A549 (cell line): ENCODE measurements around the gene SOD2. TPM values are rescaled to one million over a fixed set of nuclear protein-coding genes. Genes with fewer than 3 reads are reported as not detected.
A peak's percentile ranks its signal among the peaks of the same experiment; 100 is the strongest.

ENCODE experiments used
- ATAC-seq, 2 experiments: fragments of 200-7000 bp in 1 of 2; fragments of >200 bp in 1 of 2; cut with Nextera tagmentation in 1 of 2; cut with Tn5 transposase in 1 of 2; 3 replicates each; pipeline versions ENCODE4 v1.8.0 to v1.9.1; 2018 to 2020; ENCODE audit warnings: mild to moderate bottlenecking in 1 of 2, moderate library complexity in 1 of 2
- CTCF ChIA-PET: fragments of 300-600 bp; sonication (Branson Sonifier 250); formaldehyde crosslinking; extraction: SDS; loops from one replicate; lab custom pipeline; 2021; ENCODE audit warnings: antibody characterized with exemption, inconsistent platforms; lab: Yijun Ruan, JAX
- POLR2A ChIA-PET: fragments of 350-600 bp; formaldehyde crosslinking; extraction: SDS; loops from one replicate; lab custom pipeline; 2021; ENCODE audit warnings: antibody characterized with exemption, inconsistent platforms; lab: Yijun Ruan, JAX
- DNase-seq, 2 experiments: peaks; one replicate each; pipeline versions ENCODE4 v3.0.0 to v3.0.0-alpha.2; 2011 to 2016; ENCODE audit warnings: low read depth in 1 of 2, low spot score in 1 of 2
- FAIRE-seq: peaks from 2 replicates; lab custom pipeline; 2011; peaks lifted over from hg19 to GRCh38; lab: Jason Lieb, UNC
- H3K27ac ChIP-seq, 2 experiments: fragments of >200 bp; sonication (Bioruptor Twin); formaldehyde crosslinking; 3 replicates each; pipeline ENCODE4 v1.5.1; 2016 to 2017
- H3K4me1 ChIP-seq: fragments of >200 bp; sonication (Bioruptor Twin); formaldehyde crosslinking; 3 replicates; pipeline ENCODE4 v1.6.1; 2016
- H3K4me2 ChIP-seq: fragments of >200 bp; sonication (Bioruptor Twin); formaldehyde crosslinking; 3 replicates; pipeline ENCODE4 v1.6.1; 2016
- H3K4me3 ChIP-seq: fragments of >200 bp; sonication (Bioruptor Twin); formaldehyde crosslinking; 3 replicates; pipeline ENCODE4 v1.5.1; 2016
- H3K9me3 ChIP-seq: fragments of >200 bp; sonication (Bioruptor Twin); formaldehyde crosslinking; 3 replicates; pipeline ENCODE4 v1.6.1; 2016
- BHLHE40 ChIP-seq: IDR thresholded peaks from 2 replicates; pipeline ENCODE4 v1.6.1; 2012; ENCODE audit warnings: low read depth, low read length, inconsistent platforms
- CBX2 ChIP-seq: fragments of 200-600 bp; sonication (generic); IDR thresholded peaks from 2 replicates; pipeline ENCODE4 v1.6.1; 2016; ENCODE audit warnings: low read depth, mild to moderate bottlenecking, borderline replicate concordance
- CHD4 ChIP-seq: fragments of 200-600 bp; sonication (generic); IDR thresholded peaks from 2 replicates; pipeline ENCODE4 v1.6.1; 2016; ENCODE audit warnings: antibody characterized with exemption, mild to moderate bottlenecking, borderline replicate concordance
- EP300 ChIP-seq, 2 experiments: fragments of >200 bp; sonication (Bioruptor Twin); formaldehyde crosslinking; IDR thresholded peaks; 2 replicates in 1 of 2; 3 replicates in 1 of 2; pipeline ENCODE4 v1.6.1; 2016 to 2017
- FOSL2 ChIP-seq, 2 experiments: fragments of 450-650 bp in 1 of 2; fragments of >200 bp in 1 of 2; sonication (Bioruptor Twin) in 1 of 2; formaldehyde crosslinking; IDR thresholded peaks; 2 replicates each; pipeline versions ENCODE4 v1.5.0 to v1.6.1; 2016 to 2020; ENCODE audit warnings: mild to moderate bottlenecking in 1 of 2, moderate library complexity in 1 of 2
- FOXS1 ChIP-seq: fragments of 250-450 bp; sonication (Bioruptor Pico); IDR thresholded peaks from 2 replicates; pipeline ENCODE4 v1.5.0; 2020; ENCODE audit warnings: mild to moderate bottlenecking, moderate library complexity
- GATA3 ChIP-seq: IDR thresholded peaks from 2 replicates; pipeline ENCODE4 v1.6.1; 2012; ENCODE audit warnings: borderline replicate concordance
- HOXA7 ChIP-seq: fragments of 250-450 bp; sonication (Bioruptor Pico); IDR thresholded peaks from 2 replicates; pipeline ENCODE4 v1.5.0; 2020; ENCODE audit warnings: mild to moderate bottlenecking, moderate library complexity
- HOXB13 ChIP-seq: fragments of 250-450 bp; sonication (Bioruptor Pico); IDR thresholded peaks from 2 replicates; pipeline ENCODE4 v1.5.0; 2020; ENCODE audit warnings: low read depth, mild to moderate bottlenecking, moderate library complexity
- HOXB5 ChIP-seq: fragments of 250-450 bp; sonication (Bioruptor Pico); IDR thresholded peaks from 2 replicates; pipeline ENCODE4 v1.5.0; 2020; ENCODE audit warnings: mild to moderate bottlenecking, moderate library complexity
- JUN ChIP-seq, 2 experiments: fragments of >200 bp; sonication (Bioruptor Twin); formaldehyde crosslinking; IDR thresholded peaks; 2 replicates in 1 of 2; 3 replicates in 1 of 2; pipeline ENCODE4 v1.6.1; 2016 to 2017
- MYC ChIP-seq: IDR thresholded peaks from 2 replicates; pipeline ENCODE4 v1.6.1; 2012; ENCODE audit warnings: mild to moderate bottlenecking, inconsistent platforms, low read length, improper control_type of control experiment, borderline replicate concordance
- PHF8 ChIP-seq: fragments of 200-600 bp; sonication (generic); IDR thresholded peaks from 2 replicates; pipeline ENCODE4 v1.6.1; 2016; ENCODE audit warnings: low read depth, mild to moderate bottlenecking, antibody characterized with exemption, moderate library complexity, borderline replicate concordance
- RNF2 ChIP-seq: fragments of 200-600 bp; sonication (generic); IDR thresholded peaks from 2 replicates; pipeline ENCODE4 v1.6.1; 2016; ENCODE audit warnings: low read depth, mild to moderate bottlenecking, antibody characterized with exemption, moderate library complexity, borderline replicate concordance
- SMC3 ChIP-seq: fragments of >200 bp; sonication (Bioruptor Twin); formaldehyde crosslinking; IDR thresholded peaks from 3 replicates; pipeline ENCODE4 v1.6.1; 2018; ENCODE audit warnings: inconsistent platforms
- TP53 ChIP-seq: fragments of 250-450 bp; sonication (Bioruptor Pico); IDR thresholded peaks from 2 replicates; pipeline ENCODE4 v1.5.0; 2021; ENCODE audit warnings: mild to moderate bottlenecking, moderate library complexity
- ZSCAN20 ChIP-seq: fragments of 250-450 bp; sonication (Bioruptor Pico); IDR thresholded peaks from 2 replicates; pipeline ENCODE4 v1.8.0; 2022; ENCODE audit warnings: mild to moderate bottlenecking, moderate library complexity
- WGBS: methylation state at CpG from one replicate; pipeline ENCODE4 v1.1.6; 2017; ENCODE audit errors: missing lambda C conversion rate; 5-methylcytosine and 5-hydroxymethylcytosine counted together
- polyA plus RNA-seq, 4 experiments: library from polyadenylated mRNA; depleted of rRNA in 3 of 4; stranded (reverse); fragments of >200 nt; fragmentation: RNase III in 1 of 4; extraction: RNeasy Plus Mini Kit Qiagen cat#74134 plus additional on column Dnase treatment in 1 of 4; gene quantifications; 2 replicates in 3 of 4; 3 replicates in 1 of 4; pipeline ENCODE4 v1.2.3, GENCODE V29; 2011 to 2017
- TF ChIP-seq, protein P1 (sequence below): fragments of >200 bp; sonication (Bioruptor Twin); formaldehyde crosslinking; IDR thresholded peaks from 2 replicates; pipeline ENCODE4 v1.6.1; 2016
- TF ChIP-seq, protein P2 (sequence below): IDR thresholded peaks from 2 replicates; pipeline ENCODE4 v1.6.1; 2012; ENCODE audit warnings: low read depth, borderline replicate concordance
- TF ChIP-seq, protein P3 (sequence below): fragments of 250-450 bp; sonication (Bioruptor Pico); IDR thresholded peaks from 2 replicates; pipeline ENCODE4 v1.5.0; 2021; ENCODE audit warnings: mild to moderate bottlenecking, moderate library complexity, borderline replicate concordance
- TF ChIP-seq, protein P4 (sequence below): IDR thresholded peaks from 2 replicates; pipeline ENCODE4 v1.6.1; 2012

SOD2 gene
- polyA plus RNA-seq, 2 of the 4 experiments (the other 2 are of a cell fraction) = 34.8 to 81.0 TPM

DNA sequence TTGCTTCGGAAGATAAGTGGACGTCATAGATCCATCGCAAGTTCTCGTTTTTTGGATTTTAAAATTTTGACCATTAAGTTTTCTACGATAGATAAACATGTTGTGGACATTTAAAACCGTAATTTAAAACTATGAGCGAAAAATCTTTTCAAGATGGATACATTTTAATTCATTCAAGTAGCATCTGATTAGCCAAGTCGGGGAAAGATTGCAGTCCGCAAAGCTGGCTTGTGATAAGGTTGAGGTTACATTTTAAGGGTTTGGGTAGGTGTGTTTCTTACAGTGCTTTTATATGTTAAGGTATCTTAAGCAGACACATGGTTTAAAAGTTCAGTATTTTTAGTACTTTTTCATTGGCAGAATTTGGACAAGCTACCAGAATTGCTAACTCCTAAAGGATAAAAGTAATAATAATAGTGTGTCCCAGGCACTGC lies 35.5 kb upstream of the SOD2 start:
- Histone ChIP-seq H3K4me3 (peak overlapping the region; percentile 79), H3K4me2 (peak overlapping the region; percentile 93), H3K9me3 (no peaks in the 10 kb centered on the region), H3K27ac (peak overlapping the region; percentile 7 to 98; a peak in 3 of 6 replicates), H3K4me1 (peaks cover 22% of the 10 kb centered on the region; the same call in 2 of the 3 replicates)
- POLR2A ChIA-PET = interaction anchor here (2.0 to 3.0 kb wide), 3 partner anchors 9 to 61 kb away, joined by 6 to 16 read pairs (median 15); partner anchors contain the start of genes MRPL18 and TCP1
- CTCF ChIA-PET = no interaction called here
- FAIRE-seq = no peak
- TF ChIP-seq, protein P1, sequence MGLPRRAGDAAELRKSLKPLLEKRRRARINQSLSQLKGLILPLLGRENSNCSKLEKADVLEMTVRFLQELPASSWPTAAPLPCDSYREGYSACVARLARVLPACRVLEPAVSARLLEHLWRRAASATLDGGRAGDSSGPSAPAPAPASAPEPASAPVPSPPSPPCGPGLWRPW = no peak
- TF ChIP-seq EP300 (IDR thresholded peaks at IDR 0.05) (no peak), SMC3 (no peak), BHLHE40 (no peak), PHF8 (no peak), HOXB5 (CRISPR knock-in tag) (no peak), HOXA7 (no peak), CHD4 (no peak), FOXS1 (CRISPR knock-in tag) (no peak), HOXB13 (CRISPR knock-in tag) (no peak), RNF2 (no peak), FOSL2 (IDR thresholded peaks at IDR 0.05) (no peak), FOSL2 (CRISPR knock-in tag; IDR thresholded peaks at IDR 0.05) (no peak), TP53 (CRISPR knock-in tag) (no peak), JUN (IDR thresholded peaks at IDR 0.05) (no peak), CBX2 (no peak), GATA3 (no peak), ZSCAN20 (no peak)
- TF ChIP-seq, protein P2, sequence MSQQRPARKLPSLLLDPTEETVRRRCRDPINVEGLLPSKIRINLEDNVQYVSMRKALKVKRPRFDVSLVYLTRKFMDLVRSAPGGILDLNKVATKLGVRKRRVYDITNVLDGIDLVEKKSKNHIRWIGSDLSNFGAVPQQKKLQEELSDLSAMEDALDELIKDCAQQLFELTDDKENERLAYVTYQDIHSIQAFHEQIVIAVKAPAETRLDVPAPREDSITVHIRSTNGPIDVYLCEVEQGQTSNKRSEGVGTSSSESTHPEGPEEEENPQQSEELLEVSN = no peak
- TF ChIP-seq, protein P3, sequence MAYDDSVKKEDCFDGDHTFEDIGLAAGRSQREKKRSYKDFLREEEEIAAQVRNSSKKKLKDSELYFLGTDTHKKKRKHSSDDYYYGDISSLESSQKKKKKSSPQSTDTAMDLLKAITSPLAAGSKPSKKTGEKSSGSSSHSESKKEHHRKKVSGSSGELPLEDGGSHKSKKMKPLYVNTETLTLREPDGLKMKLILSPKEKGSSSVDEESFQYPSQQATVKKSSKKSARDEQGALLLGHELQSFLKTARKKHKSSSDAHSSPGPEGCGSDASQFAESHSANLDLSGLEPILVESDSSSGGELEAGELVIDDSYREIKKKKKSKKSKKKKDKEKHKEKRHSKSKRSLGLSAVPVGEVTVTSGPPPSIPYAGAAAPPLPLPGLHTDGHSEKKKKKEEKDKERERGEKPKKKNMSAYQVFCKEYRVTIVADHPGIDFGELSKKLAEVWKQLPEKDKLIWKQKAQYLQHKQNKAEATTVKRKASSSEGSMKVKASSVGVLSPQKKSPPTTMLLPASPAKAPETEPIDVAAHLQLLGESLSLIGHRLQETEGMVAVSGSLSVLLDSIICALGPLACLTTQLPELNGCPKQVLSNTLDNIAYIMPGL (CRISPR knock-in tag) = no peak
- DNase-seq = no peak
- no peak for ATAC-seq
- 4% methylated on average over 9 of the region's 9 CpGs for WGBS

DNA sequence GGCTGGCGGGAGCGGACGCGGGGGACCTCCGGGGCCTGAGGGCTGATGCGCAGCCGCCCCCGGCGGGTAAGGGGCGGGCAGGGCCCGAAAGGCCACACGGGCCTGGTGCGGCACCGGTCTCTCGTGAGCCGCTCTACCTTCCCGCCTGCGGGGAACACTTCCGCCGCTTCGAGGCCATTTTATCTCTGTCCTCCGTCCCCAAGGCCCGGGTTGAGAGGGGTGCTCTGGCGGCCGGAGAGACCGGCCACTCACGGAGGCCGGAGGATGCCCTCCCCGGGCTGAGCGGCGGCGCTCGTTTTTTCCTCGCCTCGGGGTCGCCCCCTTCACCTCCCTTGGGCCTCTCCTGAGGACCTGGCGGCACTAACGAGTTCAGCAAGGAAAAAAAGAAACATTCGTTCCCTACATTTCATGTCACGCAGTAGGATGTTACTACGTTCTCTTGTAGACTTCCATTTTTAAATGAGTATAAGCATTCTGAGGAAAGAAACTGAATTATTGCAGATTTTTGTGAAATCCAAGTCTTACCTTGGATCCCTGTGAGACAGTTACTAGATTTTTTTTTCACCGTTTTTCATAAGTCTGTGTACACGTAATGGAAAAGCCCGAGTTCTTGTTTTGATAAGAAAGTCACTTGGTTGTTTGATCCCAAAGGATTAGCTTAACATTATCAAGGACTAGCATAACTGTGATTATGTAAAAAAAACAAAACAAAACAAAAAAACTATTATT lies 34.8 kb upstream of the SOD2 start:
- CTCF ChIA-PET = no interaction called here
- peak; percentile 50; the same call in 1 of the 2 replicates for TF ChIP-seq PHF8
- TF ChIP-seq MYC = 0 out of 2 replicates have a peak, but pooled peaks have one; percentile 2
- TF ChIP-seq, protein P4, sequence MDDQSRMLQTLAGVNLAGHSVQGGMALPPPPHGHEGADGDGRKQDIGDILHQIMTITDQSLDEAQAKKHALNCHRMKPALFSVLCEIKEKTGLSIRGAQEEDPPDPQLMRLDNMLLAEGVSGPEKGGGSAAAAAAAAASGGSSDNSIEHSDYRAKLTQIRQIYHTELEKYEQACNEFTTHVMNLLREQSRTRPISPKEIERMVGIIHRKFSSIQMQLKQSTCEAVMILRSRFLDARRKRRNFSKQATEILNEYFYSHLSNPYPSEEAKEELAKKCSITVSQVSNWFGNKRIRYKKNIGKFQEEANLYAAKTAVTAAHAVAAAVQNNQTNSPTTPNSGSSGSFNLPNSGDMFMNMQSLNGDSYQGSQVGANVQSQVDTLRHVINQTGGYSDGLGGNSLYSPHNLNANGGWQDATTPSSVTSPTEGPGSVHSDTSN = no peak
- peak; percentile 59 to 65 for ATAC-seq
- peak overlapping the region; percentile 93 for H3K4me2 ChIP-seq
- peaks cover 22% of the 10 kb centered on the region; the same call in 2 of the 3 replicates for H3K4me1 ChIP-seq
- no peak for FAIRE-seq
- H3K9me3 ChIP-seq = no peaks in the 10 kb centered on the region
- peak overlapping the region; percentile 79 for H3K4me3 ChIP-seq
- DNase-seq = peak in 1 of 2 experiments; percentile 27
- POLR2A ChIA-PET = interaction anchor here (0.8 to 3.0 kb wide), 7 partner anchors 10 to 62 kb away, joined by 3 to 29 read pairs (median 9); partner anchors contain the start of genes ACAT2, MRPL18, SOD2 and TCP1
- H3K27ac ChIP-seq = peak overlapping the region; percentile 98 to 99
- WGBS = 1% methylated on average over 10 of the region's 44 CpGs
